Heart left ventricle (tissue), 13 donors: ENCODE measurements around the gene NISCH.

ENCODE experiments used
- CTCF ChIP-seq, 12 donors: fragments of 200-600 bp; sonication (generic) in 4 of 12; IDR thresholded peaks; one replicate each; pipeline versions ENCODE4 v1.5.0 to v1.8.0; 2018 to 2022; ENCODE audit warnings: antibody characterized with exemption in 12 of 12, mild to moderate bottlenecking in 5 of 12
- POLR2A ChIP-seq, 2 donors: fragments of 450-650 bp; IDR thresholded peaks; one replicate each; pipeline ENCODE4 v1.6.1; 2017; ENCODE audit warnings: antibody characterized with exemption in 2 of 2, mild to moderate bottlenecking in 2 of 2, moderate library complexity in 2 of 2
- donor health status: ischemic (EF 13 %, LVEDD 7.1; RV severe dilation, severe dysfunction).
- donor health status: DM: no; HTN: yes; CAD: no.
- donor health status: DM: no; HTN: no; CAD: no.
- donor health status: ischemic (EF 25% LVEDD 6.9; RV normal size, moderate dysfunction).
- donor health status: ischemic (EF 25% LVEDD 5.7; RV mildly dilated, moderate dysfunction).
- donor health status: ischemic (EF 35%, LVEDD 5.7; RV mildly dilated, moderate dysfunction).
- donor health status: nonischemic (EF 11% LVEDD 7.7; RV severe dilation, severe dysfunction).
- donor health status: DM: yes; HTN: yes; CAD: no.
- donor health status: PGD.
- donor health status: ischemic (EF 29% LVEDD 5.4; RV normal size, mild dysfunction).
- donor health status: nonischemic (EF 23%, LVEDD 6.1; RV moderate dilation, normal function).

DNA sequence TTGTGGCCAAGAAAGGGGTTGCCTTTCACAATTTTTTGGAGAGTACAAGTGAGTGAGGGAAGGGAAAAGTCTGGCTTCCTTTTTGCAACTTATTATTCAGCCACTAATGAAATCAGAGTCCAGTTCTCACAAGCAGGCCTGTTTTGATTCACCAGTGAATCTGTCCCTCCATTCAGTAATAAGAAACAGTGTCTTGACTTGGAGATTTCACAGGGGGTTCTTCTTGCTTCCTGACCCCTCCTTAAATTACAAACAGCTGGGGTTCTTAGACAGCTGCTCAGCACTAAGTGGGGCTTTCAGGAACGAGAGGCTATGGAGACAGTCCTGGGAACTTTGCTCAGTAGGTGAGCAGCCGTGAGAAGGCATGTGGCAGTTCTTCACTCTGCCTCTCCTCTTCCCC, 35.0 kb upstream of the NISCH start:
- TF ChIP-seq CTCF (IDR thresholded peaks at IDR 0.05): no peak
- TF ChIP-seq POLR2A (IDR thresholded peaks at IDR 0.05): no peak
